Epithelial cell of esophagus (primary cell): ENCODE results near the gene NFX1.

ENCODE experiments used
- DNase-seq: peaks from one replicate; pipeline ENCODE4 v3.0.0; 2010; ENCODE audit warnings: low read depth
- H3K4me3 ChIP-seq: 2 replicates; pipeline ENCODE4 v1.5.1; 2011; ENCODE audit warnings: mild to moderate bottlenecking, low read length, control low read depth
- CTCF ChIP-seq: IDR thresholded peaks from 2 replicates; pipeline ENCODE4 v1.5.1; 2011; ENCODE audit warnings: low read depth, mild to moderate bottlenecking, low read length, control low read depth, inconsistent platforms; ENCODE audit not compliant: insufficient read depth; ENCODE audit errors: missing control alignments

Gene NFX1

GRCh38 chr9:33415501-33416038 is 125.3 kb downstream of the NFX1 start:
- DNase-seq = peak; percentile 88
- TF ChIP-seq CTCF = peak; percentile 57
- no peak overlapping the region for H3K4me3 ChIP-seq

GRCh38 chr9:33416996-33417395 is 126.7 kb downstream of the NFX1 start:
- DNase-seq = no peak
- H3K4me3 ChIP-seq = no peak overlapping the region
- no peak for TF ChIP-seq CTCF

GRCh38 chr9:33418090-33418489 is 127.8 kb downstream of the NFX1 start:
- no peak overlapping the region for H3K4me3 ChIP-seq
- no peak for TF ChIP-seq CTCF
- peak; percentile 86 for DNase-seq

- no peak for DNase-seq
- TF ChIP-seq CTCF = no peak
- H3K4me3 ChIP-seq = no peak overlapping the region
Observed at GRCh38 chr9:33419708-33420303, 129.5 kb downstream of the NFX1 start.
